GM18508 (cell line): ENCODE measurements around the gene COL10A1.
"Not testable (repeated sequence)": the region's sequence is repeated elsewhere in the genome, so short reads cannot be mapped to it uniquely, and the experiment has no call there.

Experiments used
- ATAC-seq: cut with Tn5 transposase; IDR thresholded peaks from one replicate; pipeline ENCODE4 v1.9.1; 2021; ENCODE audit warnings: moderate number of reproducible peaks; ENCODE audit not compliant: insufficient read depth, unreplicated experiment

COL10A1 gene

DNA sequence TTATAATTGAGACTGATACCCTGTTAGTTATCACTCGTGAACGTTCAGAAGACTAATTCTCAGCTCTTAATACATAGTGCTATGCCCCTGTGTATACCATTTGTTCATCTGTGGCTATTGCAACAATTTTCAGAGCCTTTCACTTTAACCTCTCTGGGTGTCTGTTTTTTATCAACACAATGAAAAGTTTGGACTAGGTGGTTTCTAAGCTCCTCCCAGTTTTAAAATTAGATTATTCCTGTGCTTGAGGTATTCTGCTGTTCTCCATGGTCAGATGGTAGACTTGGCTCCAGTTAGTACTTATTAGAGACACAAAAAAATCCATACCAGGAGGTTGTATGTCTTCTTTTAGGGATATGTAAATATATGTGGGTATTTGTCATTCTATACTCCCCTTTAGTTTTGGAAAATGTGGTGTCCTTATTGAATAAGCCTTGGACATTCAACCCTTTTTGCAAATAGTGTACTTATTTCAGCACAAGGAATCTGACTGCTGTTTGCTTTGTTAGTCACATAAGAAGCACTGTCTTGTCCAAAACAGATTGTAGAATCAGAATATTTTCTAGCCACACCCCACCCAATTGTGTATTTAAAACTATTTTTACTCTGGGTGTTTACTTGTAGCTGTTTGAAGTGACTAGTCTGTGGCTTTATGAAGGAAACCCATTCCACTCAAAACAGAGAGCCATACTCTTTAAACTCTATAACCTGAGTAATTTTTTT, 2.0 kb upstream of the COL10A1 start:
- no peak for ATAC-seq

DNA sequence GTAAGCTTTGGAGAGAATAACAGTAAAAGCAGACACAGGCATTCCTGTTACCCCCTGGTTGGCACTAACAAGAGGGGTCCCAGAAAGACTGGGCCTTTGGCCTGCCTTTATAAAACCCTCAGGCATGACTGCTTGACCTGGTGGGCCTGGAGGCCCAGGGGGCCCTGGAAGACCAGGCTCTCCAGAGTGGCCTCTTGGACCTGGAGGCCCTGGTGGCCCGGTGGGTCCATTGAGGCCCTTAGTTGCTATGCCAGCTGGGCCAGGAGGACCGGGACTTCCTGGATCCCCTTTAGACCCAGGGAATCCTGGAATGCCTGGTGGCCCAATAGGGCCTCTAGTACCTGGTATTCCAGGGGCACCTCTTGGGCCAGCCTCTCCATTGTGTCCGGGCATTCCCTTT, 5.5 kb downstream of the COL10A1 start:
- ATAC-seq: no peak

DNA sequence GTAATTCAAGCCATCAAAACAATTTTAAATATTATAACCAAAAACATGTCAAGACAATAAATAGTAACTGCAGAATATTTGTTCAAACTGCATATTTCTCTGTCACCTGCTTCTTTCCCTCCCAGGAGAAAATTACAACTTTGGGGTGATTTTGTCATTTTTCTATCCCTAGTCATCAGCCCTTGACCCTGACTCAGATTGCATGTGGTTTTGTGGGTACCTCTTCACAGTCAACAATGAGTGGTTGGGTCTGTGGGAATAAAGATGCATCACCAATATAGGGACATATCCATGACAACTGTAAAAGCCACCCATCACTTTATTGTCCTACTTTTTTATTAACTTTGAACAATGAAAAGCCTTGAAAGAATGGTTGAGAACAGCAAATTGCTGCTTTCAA, 7.3 kb downstream of the COL10A1 start:
- ATAC-seq: no peak

DNA sequence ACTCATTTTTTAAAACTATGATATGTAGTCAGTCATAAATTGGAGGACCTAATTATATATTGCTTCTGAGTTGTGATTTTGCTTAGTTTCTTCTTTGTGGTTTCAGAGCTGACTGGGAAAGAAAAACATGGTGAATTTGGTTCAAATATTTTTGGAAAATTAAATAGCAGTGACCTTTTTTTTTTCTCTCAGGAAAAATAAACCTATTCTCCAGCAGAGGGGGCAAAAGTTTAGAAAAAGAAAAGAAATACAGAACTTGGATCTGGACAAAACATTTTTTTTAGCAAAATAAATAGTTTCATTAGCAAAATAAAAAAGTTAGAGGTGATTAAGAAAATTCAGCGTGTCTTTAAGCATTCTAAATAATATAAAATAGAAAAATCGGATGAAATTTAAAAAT, 10.2 kb downstream of the COL10A1 start:
- ATAC-seq: no peak

DNA sequence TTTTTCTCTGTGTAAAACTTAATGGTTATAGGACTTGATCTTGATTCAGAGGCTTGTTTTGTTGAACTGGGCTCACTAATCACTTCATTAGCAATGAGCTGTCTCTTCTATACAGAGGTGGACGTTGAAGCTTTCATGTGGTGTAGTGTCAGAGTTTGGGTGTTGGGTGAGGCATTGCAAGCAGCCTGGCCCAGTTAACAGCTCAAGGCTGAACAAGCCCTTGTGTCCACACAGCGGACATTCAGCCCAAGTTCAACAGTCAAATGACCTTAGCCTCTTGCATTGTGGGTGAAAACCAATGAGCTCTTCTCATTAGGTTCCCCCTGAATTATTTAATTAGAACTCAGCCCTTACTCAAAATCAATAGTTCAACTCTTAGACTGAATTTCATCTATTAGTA, 12.5 kb downstream of the COL10A1 start:
- no peak for ATAC-seq

DNA sequence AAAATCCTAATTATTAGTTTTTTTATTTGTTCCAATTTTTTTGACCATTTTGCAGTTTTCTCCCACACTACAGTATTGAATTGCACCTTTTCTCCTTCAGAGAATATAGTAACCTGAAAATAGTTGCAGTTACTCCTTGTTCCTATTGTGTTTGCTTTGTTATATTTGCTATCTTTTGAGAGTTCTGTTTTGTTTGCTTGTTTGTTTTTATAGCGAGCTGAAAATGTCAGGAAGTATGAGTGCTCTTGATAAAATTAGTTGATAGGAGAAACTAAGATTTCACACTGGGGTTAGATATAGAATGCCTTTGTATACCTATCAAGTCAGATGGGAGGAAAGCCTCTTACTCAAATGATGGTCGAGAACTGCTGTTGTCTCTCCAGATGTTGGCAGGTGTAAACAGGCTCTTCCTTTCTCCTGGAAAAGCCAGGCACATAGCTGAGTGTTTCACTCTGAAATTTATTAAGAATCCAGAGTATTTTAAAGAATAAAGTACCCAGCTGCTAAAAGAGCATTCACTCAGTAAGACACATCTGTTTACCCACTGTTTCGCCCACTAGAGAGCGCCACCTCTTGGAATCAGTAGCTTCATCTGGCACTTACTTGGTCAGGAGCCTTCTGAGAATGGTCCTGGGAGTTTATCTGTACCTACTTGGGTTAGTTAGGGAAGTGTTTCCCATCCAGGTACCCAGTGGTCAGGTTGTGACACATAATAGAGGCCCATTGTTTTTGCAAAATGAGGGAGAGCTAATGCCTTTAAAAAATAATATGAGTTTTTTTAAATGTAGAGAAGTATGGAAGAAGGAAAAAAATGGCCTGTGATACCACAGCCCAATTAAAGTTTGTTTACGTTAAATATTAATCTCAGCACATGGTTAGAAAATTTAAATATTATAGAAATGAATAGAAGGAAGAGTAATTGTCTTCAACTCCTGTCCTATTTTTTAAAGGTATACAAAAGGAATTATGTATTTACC, 14.1 kb downstream of the COL10A1 start:
- ATAC-seq: peak; percentile 63

DNA sequence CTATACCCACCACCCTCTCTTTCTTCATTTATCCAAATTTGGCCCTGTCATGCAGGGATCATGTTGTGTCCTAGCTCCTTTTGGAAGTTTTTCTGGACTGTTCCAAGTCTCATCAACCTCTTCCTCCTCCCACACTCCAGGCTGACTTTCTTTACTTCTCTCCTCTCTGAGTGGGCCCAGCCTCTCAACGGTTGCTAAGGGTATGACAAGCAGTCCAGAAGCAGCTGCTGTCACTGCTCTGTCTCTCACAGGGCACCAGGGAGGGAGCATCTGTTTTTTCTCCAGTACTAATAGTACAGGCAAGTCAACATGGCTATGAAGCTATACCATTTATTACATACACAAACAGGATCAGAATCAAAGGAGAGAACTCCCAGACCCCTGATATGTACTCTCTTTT, 17.1 kb downstream of the COL10A1 start:
- no peak for ATAC-seq

DNA sequence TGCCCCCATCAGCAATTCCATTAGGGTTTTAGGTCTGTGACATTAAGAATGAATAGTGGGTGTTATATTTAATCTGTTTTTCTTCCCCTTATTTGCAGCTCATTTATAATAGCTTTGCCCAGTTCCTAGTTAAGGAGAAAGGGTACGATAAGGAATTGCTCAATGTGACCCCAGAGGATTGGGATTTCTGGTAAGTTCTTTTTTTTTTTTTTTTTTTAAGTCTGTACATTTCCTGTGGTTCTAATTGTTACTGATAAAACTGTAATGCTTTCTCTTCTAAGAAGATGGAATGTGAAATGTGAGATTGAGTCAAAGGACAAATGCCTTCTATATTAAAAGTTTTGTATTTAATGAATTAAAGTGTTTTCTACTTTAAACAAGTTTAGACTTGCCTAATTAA, 19.8 kb downstream of the COL10A1 start:
- ATAC-seq: no peak

DNA sequence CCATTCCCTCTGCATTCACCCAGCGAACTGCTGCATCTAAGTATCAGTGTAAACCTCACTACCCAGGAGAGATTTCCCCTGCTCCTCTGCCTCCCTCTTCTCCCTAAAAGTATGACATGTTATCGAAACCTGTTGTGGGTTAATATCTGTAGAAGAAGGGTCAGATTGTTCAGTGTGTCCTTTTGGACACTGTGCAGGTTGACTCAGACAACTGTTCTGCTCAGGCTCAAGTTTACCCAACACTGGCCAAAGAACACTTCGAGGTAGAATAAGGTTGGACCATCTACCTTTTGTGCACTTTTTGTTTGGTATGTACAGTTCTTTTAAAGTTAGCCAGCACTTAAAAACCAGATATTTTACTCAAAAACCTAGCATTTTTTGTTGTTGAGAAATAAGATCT, 20.7 kb downstream of the COL10A1 start:
- no peak for ATAC-seq

DNA sequence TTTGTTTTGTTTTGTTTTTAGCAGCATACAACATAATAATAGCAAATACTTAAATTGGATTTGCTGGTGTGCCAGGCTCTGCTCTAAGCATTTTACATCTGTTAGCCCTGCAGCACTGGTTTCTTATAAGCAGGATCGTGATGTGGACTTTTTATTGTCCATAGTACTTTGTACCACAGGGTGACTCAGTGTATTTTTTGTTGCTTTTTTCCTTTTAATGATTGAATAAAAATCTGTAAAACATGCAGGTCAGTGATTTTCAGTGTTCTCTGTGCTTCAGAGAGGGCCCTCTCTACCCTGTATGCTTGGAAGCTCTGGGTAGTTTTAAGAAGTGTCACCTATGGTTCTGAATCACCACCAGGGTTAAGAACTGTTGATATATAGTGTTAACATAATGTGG, 21.3 kb downstream of the COL10A1 start:
- ATAC-seq: no peak

DNA sequence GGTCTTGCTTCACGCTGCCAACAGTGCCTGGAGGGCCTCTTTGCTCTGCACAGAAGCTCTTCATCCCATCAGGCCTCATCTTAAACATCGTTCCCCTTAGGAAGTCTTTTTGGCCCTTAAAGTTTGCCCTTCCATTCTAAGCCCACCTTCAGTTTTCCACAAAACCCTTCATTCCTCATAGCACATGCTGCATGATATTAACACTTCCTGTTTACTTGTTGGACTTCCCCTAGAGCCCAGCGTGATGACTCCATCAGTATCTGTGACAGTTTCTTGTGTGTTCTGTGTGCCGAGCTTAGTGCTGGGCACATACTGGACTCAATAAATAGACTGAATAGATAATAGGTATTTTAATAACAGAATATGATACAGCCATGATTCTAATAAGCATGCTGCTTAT, 23.1 kb downstream of the COL10A1 start:
- no peak for ATAC-seq

DNA sequence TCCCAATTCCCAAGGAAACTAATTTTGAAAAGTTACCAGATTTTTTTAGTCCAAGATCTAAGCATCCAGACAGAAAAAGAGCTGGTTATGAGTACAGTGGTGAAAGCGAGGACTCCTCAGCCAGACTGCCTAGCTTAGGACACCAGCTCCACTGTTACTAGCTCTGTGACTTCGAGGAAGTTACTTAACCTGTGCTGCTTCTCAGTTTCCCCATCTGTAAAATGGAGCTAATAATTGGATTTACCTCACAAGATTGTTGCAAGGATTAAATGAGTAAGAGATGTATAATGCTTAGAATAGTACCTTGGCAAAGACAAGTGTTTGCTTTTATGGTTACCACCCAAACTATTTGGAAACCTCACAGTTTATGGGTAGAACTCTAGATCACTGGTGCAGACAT, 24.1 kb downstream of the COL10A1 start:
- no peak for ATAC-seq

DNA sequence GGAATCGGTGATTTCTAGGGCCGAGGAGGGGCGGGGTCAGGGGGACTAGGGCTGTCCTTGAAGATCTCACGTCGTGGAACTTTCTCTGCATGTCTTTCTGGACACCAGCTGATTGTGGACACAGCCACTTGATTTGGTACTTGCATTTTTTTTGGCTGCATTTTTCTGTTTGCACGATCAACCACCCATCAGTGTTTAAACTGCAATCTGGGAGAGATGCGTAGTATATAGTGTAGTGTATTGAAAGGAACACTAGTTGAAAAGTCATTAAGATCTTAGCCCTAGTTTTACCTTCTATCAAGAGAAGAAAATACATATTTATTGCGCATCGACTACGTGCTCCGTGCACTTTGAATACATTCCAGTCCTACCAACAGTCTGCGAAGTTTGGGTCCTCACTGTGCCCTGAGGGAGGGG, 24.6 kb downstream of the COL10A1 start:
- ATAC-seq: no peak

DNA sequence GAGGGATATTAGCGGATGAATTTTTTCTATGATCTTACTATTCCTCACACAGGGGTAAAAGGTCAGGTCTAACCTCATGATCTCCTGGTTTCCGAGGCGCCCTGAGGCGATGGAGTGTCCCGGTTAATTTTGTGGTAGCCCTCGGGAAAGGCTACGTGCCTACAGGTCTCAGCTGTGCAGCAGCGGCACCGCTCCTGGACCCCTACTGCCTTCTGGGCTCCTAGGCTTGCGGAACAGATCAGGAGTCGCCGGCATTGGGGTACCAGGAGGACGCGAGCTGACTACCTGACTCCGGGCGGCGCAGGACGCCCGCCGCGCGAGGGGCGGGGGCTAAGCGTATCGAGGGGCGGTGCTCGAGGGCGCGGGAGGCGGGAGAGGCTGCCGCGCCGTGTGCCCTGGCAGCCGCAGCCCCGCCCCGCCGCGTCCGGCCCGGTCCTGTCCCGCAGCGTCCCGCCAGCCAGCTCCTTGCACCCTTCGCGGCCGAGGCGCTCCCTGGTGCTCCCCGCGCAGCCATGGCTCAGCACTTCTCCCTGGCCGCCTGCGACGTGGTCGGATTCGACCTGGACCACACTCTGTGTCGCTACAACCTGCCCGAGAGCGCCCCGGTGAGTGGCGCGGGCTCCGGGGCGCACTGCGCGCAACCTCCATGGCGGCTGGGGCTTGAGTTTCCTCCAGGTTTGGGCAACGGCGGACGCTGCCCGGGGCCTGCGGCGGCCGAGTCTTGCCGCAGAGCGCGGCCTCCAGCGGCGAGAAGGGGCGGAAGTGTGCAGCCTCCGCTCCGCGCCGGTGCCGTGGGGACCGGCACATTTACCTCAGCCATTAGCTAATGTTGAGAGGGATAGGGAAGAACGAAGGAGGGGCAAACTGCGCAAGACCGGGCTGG, 25.3 kb downstream of the COL10A1 start, which contains the start of gene NT5DC1:
Gene NT5DC1, plus strand, starts transcription at position 435 of the 883 bp plus-strand sequence. Its CDS starts 78 bp downstream, at position 513.
- peak; percentile 63 for ATAC-seq

DNA sequence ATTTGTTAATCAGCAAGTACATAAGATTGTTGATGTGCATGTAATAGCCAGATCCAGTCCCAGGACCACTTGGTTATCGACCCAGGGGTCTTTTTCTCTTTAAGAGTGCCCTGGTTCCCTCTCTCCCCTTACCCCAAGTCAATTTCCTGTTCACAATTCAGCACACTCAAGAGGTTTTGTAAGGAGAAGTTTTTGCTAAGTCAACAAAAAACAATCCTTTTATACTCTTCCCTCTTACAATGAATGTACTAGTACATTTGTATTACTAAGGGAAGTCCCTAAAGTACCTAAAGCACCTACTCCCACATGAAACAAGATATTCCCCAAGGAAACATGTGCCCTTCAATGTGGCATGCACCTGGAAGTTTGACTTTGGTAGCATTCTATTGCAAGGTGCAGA, 26.9 kb downstream of the COL10A1 start:
- no peak for ATAC-seq

DNA sequence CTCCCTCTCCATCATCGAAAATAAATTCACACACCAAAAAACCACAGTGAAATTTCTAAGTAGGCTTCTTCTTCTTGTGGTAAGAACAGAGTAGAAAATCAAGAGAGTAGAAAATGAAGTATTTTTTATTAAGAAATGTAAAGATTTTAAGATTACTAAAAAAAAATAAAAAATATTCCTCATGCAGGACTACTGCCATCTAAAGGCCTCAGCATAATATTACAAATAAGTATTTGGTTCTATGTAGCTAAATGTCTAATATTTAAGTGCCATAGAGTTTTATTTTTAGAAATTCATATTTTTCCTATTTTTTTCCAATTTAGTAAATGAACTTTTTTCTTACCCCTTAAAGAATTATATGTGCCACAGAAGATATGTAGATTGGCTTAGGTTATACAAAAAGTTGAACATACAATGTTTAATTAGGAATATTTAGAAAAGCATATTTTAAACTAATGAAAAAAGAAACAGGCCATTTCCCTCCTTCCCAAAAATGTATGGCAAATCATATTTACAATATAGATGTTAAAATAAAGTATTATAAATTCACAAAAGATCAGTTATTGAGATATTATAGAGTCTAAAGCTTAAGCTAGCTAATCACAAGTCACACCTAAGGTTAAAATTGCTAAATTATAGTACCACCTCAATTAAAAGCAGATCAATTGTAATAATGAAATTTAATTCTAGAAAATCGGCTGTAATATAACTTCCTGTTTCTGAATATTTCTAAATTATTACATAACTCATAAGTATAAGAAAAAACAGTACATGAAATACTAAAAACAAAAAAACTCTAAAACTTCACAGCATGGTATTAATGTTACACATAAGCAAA, 28.7 kb downstream of the COL10A1 start:
- ATAC-seq: no peak

DNA sequence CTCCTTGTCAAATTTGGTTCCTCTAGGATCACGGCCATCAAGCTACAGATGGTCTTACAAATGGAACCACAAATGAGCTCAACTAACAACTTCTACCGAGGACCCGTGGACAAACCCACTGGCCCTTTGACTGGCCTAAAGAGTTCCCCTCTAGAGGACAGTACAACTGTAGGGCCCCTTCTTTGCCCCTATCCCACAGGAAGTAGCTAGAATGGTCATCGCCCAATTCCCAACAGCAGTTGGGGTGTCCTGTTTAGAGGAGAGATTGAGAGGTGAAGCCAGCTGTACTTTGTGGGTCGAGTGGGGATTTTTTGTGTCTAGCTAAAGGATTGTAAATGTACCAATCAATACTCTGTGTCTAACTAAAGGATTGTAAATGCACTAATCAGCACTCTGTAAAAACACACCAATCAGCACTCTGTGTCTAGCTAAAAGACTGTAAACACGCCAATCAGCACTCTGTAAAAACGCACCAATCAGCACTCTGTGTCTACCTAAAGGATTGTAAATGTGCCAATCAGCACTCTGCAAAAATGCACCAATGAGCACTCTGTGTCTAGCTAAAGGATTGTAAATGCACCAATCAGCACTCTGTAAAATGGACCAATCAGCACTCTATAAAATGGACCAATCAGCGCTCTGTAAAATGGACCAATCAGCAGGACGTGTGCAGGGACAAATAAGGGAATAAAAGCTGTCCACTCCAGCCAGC, 29.7 kb downstream of the COL10A1 start:
- ATAC-seq: not testable (repeated sequence)

DNA sequence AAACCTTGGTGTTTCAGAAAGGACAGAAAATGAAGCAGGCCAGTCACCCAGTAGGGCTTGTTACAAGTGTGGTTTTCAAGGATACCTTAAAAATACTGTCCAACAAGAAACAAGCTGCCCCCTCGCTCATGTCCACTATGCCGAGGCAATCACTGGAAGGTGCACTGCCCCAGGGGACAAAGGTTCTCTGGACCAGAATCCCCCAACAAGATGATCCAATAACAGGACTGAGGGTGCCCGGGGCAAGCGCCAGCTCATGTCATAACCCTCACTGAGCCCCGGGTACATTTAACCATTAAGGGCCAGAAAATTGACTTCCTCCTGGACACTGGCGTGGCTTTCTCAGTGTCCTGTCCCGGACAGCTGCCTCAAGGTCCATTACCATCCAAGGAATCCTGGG, 31.9 kb downstream of the COL10A1 start:
- ATAC-seq: no peak

DNA sequence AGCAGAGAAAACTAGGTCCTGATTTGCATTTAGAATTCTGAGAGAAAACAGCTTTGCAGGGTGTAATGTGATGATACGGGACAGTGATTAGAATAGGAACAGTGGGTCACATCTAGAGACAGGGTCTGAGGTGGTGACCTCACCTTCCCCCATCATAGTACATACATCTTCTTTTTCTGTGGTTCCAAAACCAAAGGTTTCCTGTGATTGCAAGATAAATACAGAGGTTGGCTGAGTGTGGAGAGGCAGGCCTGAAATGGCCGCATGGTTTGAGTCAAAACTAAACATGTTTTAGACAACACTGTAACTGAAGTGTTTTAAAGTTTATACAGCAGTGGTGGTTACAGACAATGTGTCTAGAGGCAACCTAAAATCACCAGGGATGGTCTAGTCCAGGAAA, 35.7 kb downstream of the COL10A1 start:
- ATAC-seq: peak; percentile 64
